Right lobe of liver (tissue), 6 donors: ENCODE results near the gene PPM1H. TPM values are rescaled to one million over a fixed set of nuclear protein-coding genes. Genes with fewer than 3 reads are reported as not detected.

Experiments used
- ATAC-seq, 4 donors: fragments of 200-7000 bp; cut with Tn5 transposase; one replicate each; pipeline ENCODE4 v1.9.1; 2020; ENCODE audit warnings: mild to moderate bottlenecking in 4 of 4, moderate library complexity in 4 of 4
- DNase-seq, 3 donors: peaks; one replicate each; pipeline ENCODE4 v3.0.0-alpha.2; 2020
- H3K27ac ChIP-seq, 3 donors: fragments of 200-600 bp; one replicate each; pipeline ENCODE4 v1.8.0; 2022
- H3K27me3 ChIP-seq, 2 donors: fragments of 200-600 bp; one replicate each; pipeline ENCODE4 v1.8.0; 2022
- H3K36me3 ChIP-seq, 4 donors: fragments of 200-600 bp; sonication (generic) in 1 of 4; one replicate each; pipeline versions ENCODE4 v1.5.1 to v1.8.0; 2017 to 2022; ENCODE audit warnings: control low read depth in 1 of 4
- H3K4me1 ChIP-seq, 4 donors: fragments of 200-600 bp; sonication (generic) in 1 of 4; one replicate each; pipeline versions ENCODE4 v1.5.1 to v1.8.0; 2017 to 2022; ENCODE audit warnings: control low read depth in 1 of 4
- H3K4me3 ChIP-seq, 3 donors: fragments of 200-600 bp; one replicate each; pipeline ENCODE4 v1.8.0; 2022
- H3K9me3 ChIP-seq, 4 donors: fragments of 200-600 bp; sonication (generic) in 1 of 4; one replicate each; pipeline versions ENCODE4 v1.5.1 to v1.8.0; 2017 to 2022; ENCODE audit warnings: control low read depth in 1 of 4
- POLR2A ChIP-seq: fragments of 450-650 bp; IDR thresholded peaks from one replicate; pipeline ENCODE4 v1.6.1; 2017; ENCODE audit warnings: antibody characterized with exemption, mild to moderate bottlenecking
- WGBS: methylation state at CpG from one replicate; pipeline ENCODE4 v1.1.6; 2018; ENCODE audit warnings: low coverage, low lambda C conversion rate; ENCODE audit not compliant: insufficient coverage; ENCODE audit errors: missing lambda C conversion rate; 5-methylcytosine and 5-hydroxymethylcytosine counted together
- intact Hi-C, 2 donors: fragments of 100-400 bp; cut with DNase I; formaldehyde crosslinking; loops; one replicate each; pipeline versions ENCODE4 v1.11.2 to v1.14.1; 2022
- total RNA-seq, 6 experiments: library from RNA; depleted of rRNA in 2 of 6; stranded (reverse); fragments of >200 nt in 2 of 6; fragmentation: NEBNext Ultra II Directional in 3 of 6; extraction: Animal tissue kit (Norgen Biotek cat#: 25700) in 3 of 6; gene quantifications; one replicate each; pipeline versions ENCODE4 v1.1.0 to v1.2.4, GENCODE V29; 2016 to 2023
- TF ChIP-seq, protein P1 (sequence below), 4 donors: fragments of 200-600 bp in 3 of 4; fragments of 450-650 bp in 1 of 4; IDR thresholded peaks; one replicate each; pipeline versions ENCODE4 v1.5.1 to v1.8.0; 2016 to 2022; ENCODE audit warnings: antibody characterized with exemption in 4 of 4, mild to moderate bottlenecking in 2 of 4
- donor health status: DM: no; HTN: yes; CAD: no.
- donor health status: DM: no; HTN: no; CAD: no.
- donor health status: DM: no; HTN: no; CAD: no.
- donor health status: DM: no; HTN: yes; CAD: no.
- donor health status: DM: no; HTN: yes; CAD: no.

The PPM1H gene
- total RNA-seq, 6 experiments from 2014 or later, result 3.8 to 9.2 (median 6.5) TPM

- Histone ChIP-seq H3K4me1 (no peaks in the 10 kb centered on the region), H3K27ac (no peak overlapping the region), H3K4me3 (no peak overlapping the region), H3K9me3 (no peaks in the 10 kb centered on the region), H3K27me3 (no peaks in the 10 kb centered on the region), H3K36me3 (no peaks in the 10 kb centered on the region)
- DNase-seq, result no peak
- ATAC-seq, result no peak
- TF ChIP-seq, protein P1, sequence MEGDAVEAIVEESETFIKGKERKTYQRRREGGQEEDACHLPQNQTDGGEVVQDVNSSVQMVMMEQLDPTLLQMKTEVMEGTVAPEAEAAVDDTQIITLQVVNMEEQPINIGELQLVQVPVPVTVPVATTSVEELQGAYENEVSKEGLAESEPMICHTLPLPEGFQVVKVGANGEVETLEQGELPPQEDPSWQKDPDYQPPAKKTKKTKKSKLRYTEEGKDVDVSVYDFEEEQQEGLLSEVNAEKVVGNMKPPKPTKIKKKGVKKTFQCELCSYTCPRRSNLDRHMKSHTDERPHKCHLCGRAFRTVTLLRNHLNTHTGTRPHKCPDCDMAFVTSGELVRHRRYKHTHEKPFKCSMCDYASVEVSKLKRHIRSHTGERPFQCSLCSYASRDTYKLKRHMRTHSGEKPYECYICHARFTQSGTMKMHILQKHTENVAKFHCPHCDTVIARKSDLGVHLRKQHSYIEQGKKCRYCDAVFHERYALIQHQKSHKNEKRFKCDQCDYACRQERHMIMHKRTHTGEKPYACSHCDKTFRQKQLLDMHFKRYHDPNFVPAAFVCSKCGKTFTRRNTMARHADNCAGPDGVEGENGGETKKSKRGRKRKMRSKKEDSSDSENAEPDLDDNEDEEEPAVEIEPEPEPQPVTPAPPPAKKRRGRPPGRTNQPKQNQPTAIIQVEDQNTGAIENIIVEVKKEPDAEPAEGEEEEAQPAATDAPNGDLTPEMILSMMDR (IDR thresholded peaks at IDR 0.05), result no peak
- TF ChIP-seq POLR2A, result no peak
- intact Hi-C loops, result no loop called here
- 66% methylated on average over 2 of the region's 2 CpGs for WGBS
Observed at GRCh38 chr12:62642486-62642885, 292.5 kb downstream of the PPM1H start.

- H3K27ac ChIP-seq, result no peak overlapping the region
- no peaks in the 10 kb centered on the region for H3K9me3 ChIP-seq
- intact Hi-C loops, result no loop called here
- no peak overlapping the region for H3K4me3 ChIP-seq
- H3K36me3 ChIP-seq, result no peaks in the 10 kb centered on the region
- TF ChIP-seq, protein P1 (IDR thresholded peaks at IDR 0.05), result no peak
- no peak for TF ChIP-seq POLR2A
- DNase-seq (no peak), ATAC-seq (no peak)
- no peaks in the 10 kb centered on the region for H3K4me1 ChIP-seq
- no peaks in the 10 kb centered on the region for H3K27me3 ChIP-seq
- WGBS, result 52% methylated on average over 4 of the region's 4 CpGs
Observed at GRCh38 chr12:62640910-62641448, 294.0 kb downstream of the PPM1H start.

GRCh38 chr12:62637679-62638078, 297.3 kb downstream of the PPM1H start:
- no peaks in the 10 kb centered on the region for H3K36me3 ChIP-seq
- H3K4me3 ChIP-seq, result no peak overlapping the region
- intact Hi-C loops, result no loop called here
- DNase-seq (no peak), ATAC-seq (no peak)
- no peaks in the 10 kb centered on the region for H3K27me3 ChIP-seq
- H3K9me3 ChIP-seq, result no peaks in the 10 kb centered on the region
- WGBS, result 60% methylated on average over 1 of the region's 5 CpGs
- no peak overlapping the region for H3K27ac ChIP-seq
- no peaks in the 10 kb centered on the region for H3K4me1 ChIP-seq
- TF ChIP-seq, protein P1 (IDR thresholded peaks at IDR 0.05), result no peak

GRCh38 chr12:62635649-62636048, 299.3 kb downstream of the PPM1H start:
- ATAC-seq (no peak), DNase-seq (no peak)
- Histone ChIP-seq H3K27ac (no peak overlapping the region), H3K9me3 (no peaks in the 10 kb centered on the region), H3K36me3 (no peaks in the 10 kb centered on the region), H3K4me3 (no peak overlapping the region), H3K4me1 (peaks cover 0 to 4% (median 0%) of the 10 kb centered on the region in 4 donors), H3K27me3 (no peaks in the 10 kb centered on the region)
- intact Hi-C loops, result no loop called here
- TF ChIP-seq, protein P1 (IDR thresholded peaks at IDR 0.05), result no peak
- TF ChIP-seq POLR2A, result no peak
- 64% methylated on average over 1 of the region's 1 CpG for WGBS
